ENCODE measurements around the gene LAMTOR1.

LAMTOR1 gene

GRCh38 chr11:72116019-72116755 lies 13.1 kb upstream of the LAMTOR1 start:
- no peak for DNase-seq

- no peak for DNase-seq
These were observed 11.5 kb upstream of the LAMTOR1 start for GRCh38 chr11:72114570-72114969.

DNA sequence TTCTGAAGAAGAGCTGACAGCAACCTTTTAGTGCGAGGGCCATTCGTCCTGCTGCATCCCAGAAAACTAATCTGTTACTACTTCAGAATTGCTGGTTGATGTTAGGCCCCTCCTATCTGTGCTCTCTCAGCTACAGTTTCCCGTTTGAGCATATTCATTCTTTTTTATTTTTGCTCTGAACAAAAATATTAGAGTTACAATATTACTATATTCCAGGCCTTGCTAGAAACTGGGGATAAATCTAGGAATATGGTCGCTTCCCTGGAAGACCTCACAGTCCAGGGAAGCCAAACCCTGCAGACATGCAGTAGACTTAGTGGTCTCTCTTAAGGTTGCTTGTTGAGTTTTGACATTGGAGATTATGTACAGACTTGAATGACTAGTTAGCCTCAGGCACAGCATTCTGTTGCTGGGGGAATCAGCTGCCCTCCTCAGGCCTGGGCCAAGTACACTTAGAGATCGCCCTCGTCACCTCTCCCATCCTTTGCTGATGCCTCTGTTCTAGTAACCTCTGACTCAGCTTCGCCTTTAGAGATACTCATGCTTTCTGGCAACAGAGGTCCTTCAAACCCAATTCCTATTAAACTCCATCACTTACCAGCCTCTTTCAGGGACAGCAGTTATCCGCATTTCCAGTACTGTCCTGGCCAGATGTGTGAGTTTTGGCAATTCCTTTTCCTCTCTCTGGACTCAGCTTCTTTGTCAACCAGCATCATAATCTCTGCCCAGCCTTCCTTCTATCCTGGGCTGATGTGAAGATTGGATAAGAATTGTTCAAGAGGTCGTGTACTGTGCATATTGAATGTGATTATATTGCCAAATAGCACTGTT lies 10.1 kb upstream of the LAMTOR1 start:
- no peak for DNase-seq

DNA sequence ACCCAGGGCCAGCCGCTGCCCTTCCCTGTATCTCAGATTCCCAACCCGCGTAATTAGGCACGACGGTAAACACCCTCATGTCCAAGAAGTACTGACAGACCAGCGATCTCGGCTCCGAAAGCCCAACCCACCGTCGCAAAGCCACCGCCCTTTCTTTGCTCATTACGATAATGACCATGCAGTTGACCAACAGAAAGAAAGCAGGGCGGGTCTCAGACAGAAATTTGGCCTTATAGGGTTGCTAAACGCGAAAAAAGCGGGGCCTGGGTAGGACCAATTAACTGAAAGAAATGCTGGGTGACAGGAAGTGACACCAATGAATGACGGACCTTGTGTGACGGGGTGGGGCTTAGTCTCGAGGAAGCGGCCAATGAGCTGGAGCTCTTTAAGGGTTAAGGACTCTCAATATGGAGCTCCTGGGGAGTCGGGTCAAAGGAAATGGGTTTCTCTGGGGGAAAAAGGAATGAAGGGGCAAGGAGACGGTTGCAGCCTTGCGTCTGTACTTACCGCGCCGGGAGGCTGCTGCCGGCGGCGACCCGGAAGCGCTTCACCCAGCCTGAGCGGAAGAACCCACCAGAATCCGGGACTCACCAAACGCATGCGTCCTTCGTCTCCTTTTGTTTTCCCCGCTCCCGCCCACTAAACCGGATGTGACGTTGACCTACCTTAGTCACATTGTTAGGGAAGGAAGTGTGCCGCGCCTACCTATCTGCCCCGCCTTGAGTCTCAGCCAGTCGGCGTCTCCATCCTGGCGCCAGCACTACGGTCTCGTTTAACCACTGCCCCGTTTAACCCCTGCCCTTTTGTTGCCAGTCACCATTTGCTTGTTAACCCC lies 9.3 kb upstream of the LAMTOR1 start, which contains the start of gene ANAPC15:
ANAPC15 (minus strand) TSS at position 553 of the 835 bp plus-strand sequence. CDS start 1,419 bp downstream, outside the sequence.
- DNase-seq, result no peak

GRCh38 chr11:72111300-72112142 lies 8.4 kb upstream of the LAMTOR1 start:
- no peak for DNase-seq

GRCh38 chr11:72105888-72106287 lies 2.8 kb upstream of the LAMTOR1 start, which contains the start of gene TOMT:
Gene TOMT (plus strand): TSS chr11:72105924. CDS start chr11:72105952, 28 bp downstream.
- DNase-seq, result no peak

DNA sequence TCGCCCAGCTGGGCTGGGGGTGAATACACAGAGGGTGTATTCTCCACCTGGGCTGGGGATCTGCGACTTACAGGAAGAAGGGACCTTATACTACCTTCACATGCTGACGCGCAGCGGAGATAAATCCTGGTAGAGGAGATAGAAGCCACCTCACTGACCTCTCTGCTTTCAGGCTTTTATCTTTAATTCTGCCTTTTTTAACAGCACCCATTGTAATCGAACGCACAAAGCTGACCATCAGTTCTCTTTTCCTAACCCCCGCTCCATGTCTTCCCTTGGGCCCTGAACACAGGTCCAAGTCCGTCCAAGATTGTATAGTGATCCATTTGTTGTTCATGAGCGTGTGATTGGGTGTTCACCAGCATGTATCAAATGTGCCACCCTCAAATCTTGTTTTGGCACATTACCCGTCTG lies 664 bp upstream of the LAMTOR1 start:
- no peak for DNase-seq

DNA sequence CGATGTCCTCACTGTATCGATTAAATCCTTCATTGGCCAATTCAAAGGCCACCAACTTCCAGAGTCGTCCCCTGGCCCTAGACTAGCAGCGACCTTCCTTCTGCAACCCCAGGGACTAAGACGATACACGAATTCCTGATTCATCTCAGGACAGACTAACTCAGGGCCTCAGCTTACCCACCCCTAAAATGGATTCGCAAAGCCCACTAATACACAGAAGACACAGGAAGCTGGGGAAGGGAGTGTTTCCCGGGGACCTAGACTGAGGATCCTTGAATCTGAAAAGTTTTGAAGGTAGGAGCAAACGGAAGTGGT lies 509 bp downstream of the LAMTOR1 start:
- DNase-seq, result no peak

DNA sequence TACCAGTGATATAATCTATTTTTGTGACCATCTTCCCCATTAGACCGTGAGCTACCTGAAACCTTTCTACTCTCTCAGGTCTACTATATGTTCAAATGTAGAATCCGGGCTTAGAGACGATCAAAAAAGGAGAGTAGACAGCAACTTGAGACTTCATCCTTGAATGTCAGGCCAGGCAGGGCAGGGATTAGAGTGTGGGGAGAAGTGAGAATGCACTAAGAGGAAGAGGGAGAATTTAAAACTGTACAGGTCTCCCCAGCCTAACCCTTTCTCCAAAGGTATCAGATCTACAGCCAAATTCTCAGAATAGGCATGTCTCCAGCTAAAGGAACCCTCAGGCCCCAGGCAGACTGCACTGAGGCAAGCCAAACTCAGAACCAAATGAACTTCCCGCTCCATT lies 935 bp downstream of the LAMTOR1 start:
- no peak for DNase-seq

DNA sequence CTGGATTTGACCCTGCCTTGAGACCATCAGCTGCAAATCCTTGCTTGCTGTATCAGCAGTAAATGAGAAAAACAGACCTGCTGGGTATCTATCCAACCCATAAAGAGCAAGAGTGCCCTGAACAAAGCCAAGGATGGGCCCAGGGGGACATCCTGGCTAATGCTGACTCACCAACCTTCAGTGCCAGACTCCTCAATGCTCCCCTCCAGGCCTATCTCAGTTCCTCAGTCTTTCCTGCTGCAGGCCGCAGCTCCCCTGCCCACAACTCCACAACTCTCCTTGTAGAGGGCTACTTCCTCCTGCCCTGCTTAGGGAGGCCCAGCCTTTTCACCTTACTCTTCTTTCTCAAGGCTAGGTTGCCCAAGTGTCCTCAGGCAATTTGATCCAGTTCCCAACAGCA lies 2.6 kb downstream of the LAMTOR1 start:
- DNase-seq, result no peak

- no peak for DNase-seq
These were observed 3.1 kb downstream of the LAMTOR1 start for GRCh38 chr11:72100009-72100408.

GRCh38 chr11:72098741-72099140 lies 4.4 kb downstream of the LAMTOR1 start:
- no peak for DNase-seq

GRCh38 chr11:72091292-72091691 lies 11.8 kb downstream of the LAMTOR1 start:
- no peak for DNase-seq

DNA sequence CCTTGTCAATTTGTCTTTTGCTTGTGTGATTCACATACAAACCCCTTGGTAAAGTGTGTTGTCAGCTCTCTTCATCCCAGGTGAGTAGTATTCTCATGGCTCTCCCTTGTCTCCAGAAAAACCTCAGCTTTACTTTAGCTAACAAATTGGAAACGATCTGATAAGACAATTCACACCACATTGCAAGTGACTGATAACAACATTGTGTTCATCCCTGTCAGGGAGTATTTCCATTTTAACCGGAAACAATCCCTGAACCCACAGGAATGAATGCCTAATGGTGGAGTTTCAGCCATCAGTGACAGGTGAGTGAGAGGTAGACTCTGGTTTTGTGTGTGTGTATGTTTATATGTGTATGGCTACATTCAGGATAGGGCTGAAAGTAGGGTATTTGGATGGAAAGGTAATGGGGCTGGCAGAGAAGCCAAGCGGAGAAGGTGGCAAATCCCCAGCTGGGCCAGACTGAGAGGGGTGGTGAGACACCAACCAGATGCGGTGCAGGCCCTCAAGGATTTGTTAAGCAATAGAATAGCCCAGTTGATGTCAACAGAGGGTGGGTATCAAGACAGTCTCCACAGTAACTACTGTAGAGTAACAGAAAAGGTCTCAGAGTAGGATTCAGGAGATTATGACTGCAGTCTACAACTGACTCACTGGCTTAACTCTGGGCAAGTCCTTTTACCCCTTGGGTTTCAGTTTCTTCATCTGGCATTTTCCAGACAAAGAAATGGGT lies 14.9 kb downstream of the LAMTOR1 start:
- DNase-seq, result no peak

DNA sequence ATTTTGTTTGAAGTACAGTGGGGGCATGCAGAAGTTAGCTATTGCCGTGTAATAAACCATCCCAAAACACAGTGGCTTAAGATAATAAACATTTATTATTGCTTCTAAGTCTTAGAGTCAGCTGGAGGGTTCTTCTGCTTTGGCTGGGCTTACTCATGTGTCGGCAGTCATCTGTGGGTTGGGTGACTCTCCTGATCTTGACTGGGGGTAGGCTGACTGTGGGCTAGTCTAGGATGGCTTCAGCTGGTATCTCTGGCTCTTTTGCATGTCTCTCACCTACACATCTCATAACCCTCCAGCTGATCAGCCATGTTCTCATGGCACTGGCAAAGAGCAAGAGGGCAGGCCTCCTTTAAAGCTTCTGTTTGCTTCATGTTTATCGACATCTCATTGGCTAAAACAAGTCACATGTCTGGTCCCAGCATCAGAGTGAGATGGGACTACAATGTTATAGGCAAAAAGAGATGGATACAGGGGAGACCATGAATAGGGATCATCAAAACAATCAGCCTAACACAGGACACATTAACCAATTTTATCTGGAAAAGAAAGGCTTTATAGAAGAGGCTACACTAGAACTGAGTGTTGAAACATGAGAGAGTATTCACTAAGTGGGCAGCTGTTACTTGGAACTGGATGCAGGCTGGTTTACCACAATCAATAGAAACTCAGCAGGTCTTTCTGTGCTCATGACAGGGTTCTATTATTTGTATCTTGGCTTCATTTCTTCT lies 17.3 kb downstream of the LAMTOR1 start:
- DNase-seq, result no peak

DNA sequence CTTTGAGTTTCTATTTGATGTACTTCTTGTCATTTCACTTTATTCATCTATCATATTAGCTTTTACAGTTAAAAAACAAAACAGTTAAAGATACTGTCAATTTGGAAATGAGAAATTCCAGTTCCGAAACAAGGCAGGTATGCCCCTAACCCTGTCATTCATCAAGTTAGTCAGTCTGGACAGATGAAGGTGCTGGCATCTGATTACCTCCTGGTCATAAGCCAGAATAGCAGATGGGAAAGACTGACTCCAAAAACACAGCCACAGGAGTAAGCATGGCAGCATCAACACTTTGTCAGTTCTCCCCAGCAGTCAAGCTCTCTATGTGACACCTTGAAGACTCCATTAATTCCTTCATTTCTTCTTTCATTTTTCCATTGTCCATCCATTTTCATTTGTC lies 18.1 kb downstream of the LAMTOR1 start:
- DNase-seq, result no peak

DNA sequence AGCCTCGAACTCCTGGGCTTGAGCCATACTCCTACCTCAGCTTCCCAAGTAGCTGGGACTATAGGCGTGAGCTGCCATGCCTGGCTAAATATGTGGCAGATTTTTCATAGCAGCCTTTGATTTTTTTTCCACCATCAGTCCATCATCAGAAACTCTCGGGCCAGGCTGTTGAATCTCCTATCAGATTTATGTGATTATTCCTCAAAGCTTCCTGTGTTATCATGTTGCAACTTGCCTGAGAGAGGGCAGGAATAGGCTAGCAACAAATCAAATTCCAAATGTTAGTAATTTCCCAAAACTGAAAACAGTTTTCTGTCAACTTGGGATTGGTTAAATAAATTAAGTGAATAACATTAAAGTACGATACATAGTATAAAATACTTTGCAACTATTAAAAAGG lies 19.0 kb downstream of the LAMTOR1 start:
- DNase-seq, result no peak

DNA sequence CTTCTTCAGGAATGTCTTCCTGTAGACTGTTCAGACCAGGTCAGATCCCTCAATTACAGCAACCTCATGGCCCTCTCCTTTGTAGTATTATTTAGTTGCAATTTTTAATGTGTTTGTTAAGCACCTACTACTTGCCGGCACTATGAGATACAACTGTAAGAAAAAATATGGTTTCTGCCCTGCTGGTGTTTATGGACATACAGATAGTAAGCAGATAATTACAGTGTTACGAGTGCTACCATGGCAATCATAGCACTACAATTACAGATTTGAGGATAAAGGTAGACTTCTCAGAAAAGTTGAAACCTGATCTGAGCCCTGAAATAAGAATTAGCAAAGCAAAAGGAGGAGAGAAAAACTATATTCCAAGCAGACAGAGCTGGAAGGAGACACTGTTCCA lies 19.7 kb downstream of the LAMTOR1 start:
- no peak for DNase-seq

GRCh38 chr11:72081821-72082453 lies 21.2 kb downstream of the LAMTOR1 start:
- no peak for DNase-seq

GRCh38 chr11:72081184-72081644 lies 21.9 kb downstream of the LAMTOR1 start:
- no peak for DNase-seq

Data from cortex of kidney (tissue), 1 donor.